GM06990 (cell line): ENCODE measurements around the gene PPDPF.

Source experiments
- DNase-seq: peaks from one replicate; pipeline ENCODE4 v3.0.0-alpha.2; 2011; ENCODE audit not compliant: insufficient read length; ENCODE audit errors: extremely low read depth
- H3K27me3 ChIP-seq: replicated peaks from 2 replicates; pipeline ENCODE4 v1.6.0; 2011; ENCODE audit warnings: low read length; ENCODE audit not compliant: control insufficient read depth, insufficient read depth
- H3K36me3 ChIP-seq: 2 replicates; pipeline ENCODE4 v1.5.1; 2011; ENCODE audit warnings: low read length; ENCODE audit not compliant: control insufficient read depth, insufficient read depth
- H3K4me3 ChIP-seq: replicated peaks from 2 replicates; pipeline ENCODE4 v1.5.1; 2011; ENCODE audit warnings: low read depth, mild to moderate bottlenecking, control low read depth, low read length
- CTCF ChIP-seq: IDR thresholded peaks from 2 replicates; pipeline ENCODE4 v1.5.1; 2011; ENCODE audit warnings: low read length, control low read depth, mild to moderate bottlenecking, inconsistent platforms; ENCODE audit not compliant: insufficient read depth, poor library complexity, severe bottlenecking

Gene PPDPF

GRCh38 chr20:63546956-63547724 lies 26.6 kb downstream of the PPDPF start:
- DNase-seq = no peak
- TF ChIP-seq CTCF = no peak
- Histone ChIP-seq H3K27me3 (no peaks in the 10 kb centered on the region), H3K36me3 (no peaks in the 10 kb centered on the region), H3K4me3 (no peak overlapping the region)

GRCh38 chr20:63547725-63548480 lies 27.3 kb downstream of the PPDPF start, which contains the start of gene SRMS:
TSS of gene SRMS (minus strand) at chr20:63547749. CDS start at chr20:63547463, 286 bp downstream.
- Histone ChIP-seq H3K36me3 (no peaks in the 10 kb centered on the region), H3K4me3 (no peak within 1 kb of the TSS), H3K27me3 (no peaks in the 10 kb centered on the region)
- no peak for DNase-seq
- TF ChIP-seq CTCF = no peak

- DNase-seq = no peak
- Histone ChIP-seq H3K27me3 (no peaks in the 10 kb centered on the region), H3K36me3 (no peaks in the 10 kb centered on the region), H3K4me3 (no peak overlapping the region)
- TF ChIP-seq CTCF = no peak
These were observed 28.0 kb downstream of the PPDPF start for GRCh38 chr20:63548542-63548941.

- Histone ChIP-seq H3K36me3 (no peaks in the 10 kb centered on the region), H3K4me3 (no peak overlapping the region), H3K27me3 (no peaks in the 10 kb centered on the region)
- no peak for DNase-seq
- no peak for TF ChIP-seq CTCF
These were observed 28.5 kb downstream of the PPDPF start for GRCh38 chr20:63549019-63549418.

GRCh38 chr20:63549679-63550282 lies 29.2 kb downstream of the PPDPF start:
- no peak for TF ChIP-seq CTCF
- DNase-seq = no peak
- Histone ChIP-seq H3K4me3 (no peak overlapping the region), H3K36me3 (no peaks in the 10 kb centered on the region), H3K27me3 (no peaks in the 10 kb centered on the region)
